Liver (tissue), 3 donors: ENCODE data around the gene TADA2A.

ENCODE experiments used
- ATF3 ChIP-seq: IDR thresholded peaks from 2 replicates; pipeline ENCODE4 v1.6.1; 2016; ENCODE audit warnings: antibody characterized with exemption
- CTCF ChIP-seq: fragments of 150-350 bp; IDR thresholded peaks from 2 replicates; pipeline ENCODE4 v1.5.1; 2017; ENCODE audit warnings: improper control_type of control experiment, low read depth, low read length; ENCODE audit not compliant: missing input control
- EGR1 ChIP-seq, 2 donors: IDR thresholded peaks; 2 replicates each; pipeline ENCODE4 v1.6.1; 2016 to 2018; ENCODE audit warnings: antibody characterized with exemption in 2 of 2, low read depth in 2 of 2
- MAX ChIP-seq: IDR thresholded peaks from 2 replicates; pipeline ENCODE4 v1.6.1; 2016; ENCODE audit warnings: antibody characterized with exemption
- SP1 ChIP-seq: IDR thresholded peaks from 2 replicates; pipeline ENCODE4 v1.6.1; 2018; ENCODE audit warnings: antibody characterized with exemption, mild to moderate bottlenecking
- TAF1 ChIP-seq: conservative IDR thresholded peaks from 2 replicates; pipeline ENCODE4 v1.6.1; 2016; ENCODE audit warnings: antibody characterized with exemption, mild to moderate bottlenecking
- YY1 ChIP-seq: IDR thresholded peaks from 2 replicates; pipeline ENCODE4 v1.6.1; 2016; ENCODE audit warnings: antibody characterized with exemption, mild to moderate bottlenecking
- donor health status: healthy.
- donor health status: healthy.

GRCh38 chr17:37521821-37522220 lies 115.1 kb downstream of the TADA2A start:
- TF ChIP-seq YY1 = no peak
- TF ChIP-seq SP1 = no peak
- TF ChIP-seq CTCF = no peak
- no peak for TF ChIP-seq MAX
- no peak for TF ChIP-seq ATF3
- no peak for TF ChIP-seq TAF1
- TF ChIP-seq EGR1 (IDR thresholded peaks at IDR 0.05; ENCODE audit: low read depth in 2 of 2) = no peak
